HepG2 (cell line): ENCODE data around the gene DOK4. TPM values are rescaled to one million over a fixed set of nuclear protein-coding genes. Genes with fewer than 3 reads are reported as not detected.

ENCODE experiments used
- MXD3 ChIP-seq: IDR thresholded peaks from 2 replicates; pipeline ENCODE4 v1.6.1; 2016; ENCODE audit warnings: mild to moderate bottlenecking, missing biosample characterization, missing genetic modification reagents
- NFATC3 ChIP-seq: sonication (generic); formaldehyde crosslinking; IDR thresholded peaks from 2 replicates; pipeline ENCODE4 v1.5.1; 2020; ENCODE audit warnings: mild to moderate bottlenecking, missing genetic modification reagents
- PRDM10 ChIP-seq: sonication (generic); formaldehyde crosslinking; IDR thresholded peaks from 2 replicates; pipeline ENCODE4 v1.4.0; 2020; ENCODE audit warnings: low read depth, missing genetic modification reagents
- SKI ChIP-seq: fragments of 450-650 bp; IDR thresholded peaks from one replicate; pipeline ENCODE4 v1.6.1; 2018; ENCODE audit warnings: mild to moderate bottlenecking; ENCODE audit not compliant: partially characterized antibody
- TBL1XR1 ChIP-seq: fragments of 150-350 bp; IDR thresholded peaks from 2 replicates; pipeline ENCODE4 v1.6.1; 2014; ENCODE audit warnings: borderline replicate concordance, low read length; ENCODE audit not compliant: partially characterized antibody
- ZBTB1 ChIP-seq: sonication (generic); formaldehyde crosslinking; IDR thresholded peaks from 2 replicates; pipeline ENCODE4 v1.4.0; 2020; ENCODE audit warnings: missing genetic modification reagents, borderline replicate concordance
- ZIK1 ChIP-seq: sonication (generic); formaldehyde crosslinking; IDR thresholded peaks from 2 replicates; pipeline ENCODE4 v1.5.0; 2020; ENCODE audit warnings: mild to moderate bottlenecking, low read depth, missing genetic modification reagents, borderline replicate concordance
- ZNF136 ChIP-seq: sonication (generic); formaldehyde crosslinking; IDR thresholded peaks from 2 replicates; pipeline ENCODE4 v1.8.1; 2022; ENCODE audit warnings: low read depth, mild to moderate bottlenecking, moderate library complexity, missing genetic modification reagents
- ZNF281 ChIP-seq: sonication (generic); formaldehyde crosslinking; IDR thresholded peaks from 2 replicates; pipeline ENCODE4 v1.4.0; 2020; ENCODE audit warnings: missing genetic modification reagents, borderline replicate concordance
- ZNF430 ChIP-seq: sonication (generic); formaldehyde crosslinking; IDR thresholded peaks from 2 replicates; pipeline ENCODE4 v1.9.0; 2021; ENCODE audit warnings: mild to moderate bottlenecking, missing genetic modification reagents
- ZNF616 ChIP-seq: sonication (generic); formaldehyde crosslinking; IDR thresholded peaks from 2 replicates; pipeline ENCODE4 v1.5.0; 2020; ENCODE audit warnings: low read depth, mild to moderate bottlenecking, missing genetic modification reagents
- ZNF646 ChIP-seq: sonication (generic); formaldehyde crosslinking; IDR thresholded peaks from 2 replicates; pipeline ENCODE4 v1.9.0; 2021; ENCODE audit warnings: mild to moderate bottlenecking, missing genetic modification reagents
- polyA plus RNA-seq, 8 experiments: library from polyadenylated mRNA; depleted of rRNA in 3 of 8; stranded (reverse) in 7 of 8; unstranded in 1 of 8; fragments of >200 nt; fragmentation: Illumina TruSeq in 4 of 8; extraction: Trizol in 4 of 8; gene quantifications; 2 replicates each; pipeline versions ENCODE4 v1.2.1 to v1.2.3, GENCODE V29; 2011 to 2016; ENCODE audit warnings: low read depth in 4 of 8, missing spikeins in 1 of 8, mixed read lengths in 1 of 8; ENCODE audit not compliant: insufficient read depth in 1 of 8
- total RNA-seq, 5 experiments: library from RNA; depleted of rRNA; stranded (reverse); fragments of >200 nt; fragmentation: Illumina TruSeq; extraction: Trizol; gene quantifications; 2 replicates each; pipeline ENCODE4 v1.2.3, GENCODE V29; 2016; ENCODE audit warnings: low read depth in 1 of 5

DOK4 gene
- total and polyA plus RNA-seq, 2 of the 13 experiments (the other 11 are each of a cell fraction or from before 2014, with no cell fraction given): 52.7 to 70.0 TPM

GRCh38 chr16:57485916-57486857 is at the start of gene DOK4 (continued):
- TF ChIP-seq SKI (peak; percentile 58), NFATC3 (CRISPR knock-in tag) (0 out of 2 replicates have a peak, but pooled peaks have one; percentile 38), ZNF616 (CRISPR knock-in tag) (no peak), PRDM10 (CRISPR knock-in tag) (no peak), ZBTB1 (CRISPR knock-in tag) (no peak), MXD3 (CRISPR knock-in tag) (peak; percentile 27; the same call in 1 of the 2 replicates), ZNF646 (CRISPR knock-in tag) (0 out of 2 replicates have a peak, but pooled peaks have one; percentile 51), ZNF281 (CRISPR knock-in tag) (0 out of 2 replicates have a peak, but pooled peaks have one; percentile 5), ZNF430 (peak; percentile 21; the same call in 1 of the 2 replicates), ZNF136 (0 out of 2 replicates have a peak, but pooled peaks have one; percentile 30), ZIK1 (CRISPR knock-in tag) (0 out of 2 replicates have a peak, but pooled peaks have one; percentile 47), TBL1XR1 (no peak)
